Stimulated activated CD4-positive, alpha-beta T cell treated with anti-CD3 and anti-CD28 coated beads, Interleukin-2, amount 100 ng/mL, for 24 hours (primary cell): Measurements from ENCODE around the gene TMEM186.
"Not testable (repeated sequence)": the region's sequence is repeated elsewhere in the genome, so short reads cannot be mapped to it uniquely, and the experiment has no call there.

Experiments used
- DNase-seq, 2 donors: peaks; one replicate each; pipeline ENCODE4 v3.0.0-alpha.2; 2020

The TMEM186 gene

GRCh38 chr16:8797364-8798173 lies at the start of gene TMEM186, which contains the start of gene PMM2:
TSS of gene TMEM186 (minus strand) at chr16:8797639. CDS start at chr16:8797614, 25 bp downstream.
TSS of gene PMM2 (plus strand) at chr16:8797839. CDS start at chr16:8797883, 44 bp downstream.
- peak; percentile 93 to 95 for DNase-seq

- no peak for DNase-seq
These were observed 49.7 kb upstream of the TMEM186 start for GRCh38 chr16:8847145-8847544.

- DNase-seq: no peak
These were observed 49.0 kb upstream of the TMEM186 start for GRCh38 chr16:8846401-8846932.

- no peak for DNase-seq
These were observed 48.4 kb upstream of the TMEM186 start for GRCh38 chr16:8845699-8846298.

- DNase-seq: not testable (repeated sequence)
These were observed 45.9 kb upstream of the TMEM186 start for GRCh38 chr16:8843296-8843695.

- DNase-seq: not testable (repeated sequence)
These were observed 44.6 kb upstream of the TMEM186 start for GRCh38 chr16:8842016-8842415.

- DNase-seq: not testable (repeated sequence)
These were observed 40.2 kb upstream of the TMEM186 start for GRCh38 chr16:8837594-8837993.

GRCh38 chr16:8836797-8837196 lies 39.4 kb upstream of the TMEM186 start:
- DNase-seq: not testable (repeated sequence)

GRCh38 chr16:8832717-8833105 lies 35.3 kb upstream of the TMEM186 start:
- no peak for DNase-seq

- no peak for DNase-seq
These were observed 34.7 kb upstream of the TMEM186 start for GRCh38 chr16:8831871-8832716.

GRCh38 chr16:8831450-8831849 lies 34.0 kb upstream of the TMEM186 start:
- DNase-seq: no peak

GRCh38 chr16:8828541-8829165 lies 31.2 kb upstream of the TMEM186 start:
- no peak for DNase-seq

- DNase-seq: no peak
These were observed 28.9 kb upstream of the TMEM186 start for GRCh38 chr16:8826278-8826879.

- DNase-seq: no peak
These were observed 25.0 kb upstream of the TMEM186 start for GRCh38 chr16:8822403-8822802.

GRCh38 chr16:8819411-8820034 lies 22.1 kb upstream of the TMEM186 start:
- no peak for DNase-seq

- DNase-seq: no peak
These were observed 21.2 kb upstream of the TMEM186 start for GRCh38 chr16:8818504-8819270.

- no peak for DNase-seq
These were observed 19.7 kb upstream of the TMEM186 start for GRCh38 chr16:8816967-8817655.

- DNase-seq: no peak
These were observed 16.8 kb upstream of the TMEM186 start for GRCh38 chr16:8814095-8814806.

GRCh38 chr16:8812162-8812843 lies 14.9 kb upstream of the TMEM186 start:
- DNase-seq: no peak
